Smooth muscle cell of the brain vasculature (primary cell): ENCODE measurements around the gene EPB41L4B.
"Not testable (repeated sequence)": the region's sequence is repeated elsewhere in the genome, so short reads cannot be mapped to it uniquely, and the experiment has no call there.

Experiments
- DNase-seq: peaks from one replicate; pipeline ENCODE4 v3.0.0-alpha.2; 2012; ENCODE audit warnings: low read depth, low spot score

EPB41L4B gene

DNA sequence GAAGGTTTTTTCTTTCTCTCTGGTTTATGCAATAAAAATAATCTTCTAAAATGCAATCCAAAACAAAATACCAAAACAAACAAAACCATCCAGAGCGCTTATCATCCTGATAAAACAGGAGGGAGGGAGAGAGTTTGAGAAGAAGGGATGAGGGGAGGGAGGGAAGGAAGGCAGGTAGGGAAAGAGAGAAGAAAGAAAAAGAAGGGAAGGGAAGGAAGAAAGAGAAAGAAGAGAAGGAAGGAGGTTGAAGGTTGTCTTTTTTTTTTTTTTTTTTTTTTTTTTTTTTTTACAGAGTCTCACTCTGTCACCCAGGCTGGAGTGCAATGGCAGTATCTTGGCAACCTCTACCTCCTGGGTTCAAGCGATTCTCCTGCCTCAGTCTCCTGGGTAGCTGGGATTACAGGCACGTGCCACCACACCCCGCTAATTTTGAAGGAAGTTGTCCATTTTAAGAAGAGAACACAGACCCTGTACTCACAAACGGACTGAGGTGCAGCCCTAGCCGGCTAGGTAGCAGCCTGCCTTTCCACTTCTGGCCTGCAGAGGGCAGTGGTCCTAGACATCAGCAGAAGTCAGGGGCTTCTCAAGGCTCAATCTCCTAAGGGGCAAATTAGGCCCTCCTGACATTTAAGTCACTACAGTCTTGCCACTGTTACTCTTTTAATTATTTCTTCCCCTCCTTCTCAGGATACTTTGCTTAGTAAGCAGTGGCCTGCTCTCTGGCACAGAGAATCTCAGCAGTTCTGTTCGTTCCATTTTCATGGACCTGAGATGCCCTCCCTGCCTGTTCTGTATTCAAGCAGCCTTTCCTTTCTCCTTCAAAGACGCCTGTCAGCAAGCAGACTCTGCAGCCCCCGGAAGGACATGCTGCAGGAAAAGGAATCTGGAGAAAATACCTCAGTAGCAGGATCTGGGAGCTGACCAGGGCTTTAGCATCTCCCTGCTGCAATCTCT lies 76.4 kb downstream of the EPB41L4B start:
- no peak for DNase-seq

DNA sequence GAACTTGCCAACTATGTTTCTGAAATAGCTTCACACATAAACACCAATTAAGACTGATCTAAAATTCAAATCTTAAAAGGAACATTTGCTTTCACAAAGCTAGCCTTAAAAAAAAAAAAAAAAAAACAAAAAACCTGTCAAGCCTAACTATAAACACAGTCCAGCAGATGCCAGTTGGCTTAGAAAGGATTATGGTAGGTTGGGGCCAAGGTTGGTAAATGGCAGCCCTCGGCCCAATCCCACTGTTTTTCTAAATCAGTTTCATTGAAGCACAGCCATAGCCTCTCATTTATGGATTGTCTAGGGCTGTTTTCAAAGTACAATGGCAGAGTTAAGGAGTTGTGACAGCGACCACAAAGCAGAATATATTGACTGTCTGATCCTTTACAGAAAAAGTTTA lies 78.1 kb downstream of the EPB41L4B start:
- DNase-seq: no peak

DNA sequence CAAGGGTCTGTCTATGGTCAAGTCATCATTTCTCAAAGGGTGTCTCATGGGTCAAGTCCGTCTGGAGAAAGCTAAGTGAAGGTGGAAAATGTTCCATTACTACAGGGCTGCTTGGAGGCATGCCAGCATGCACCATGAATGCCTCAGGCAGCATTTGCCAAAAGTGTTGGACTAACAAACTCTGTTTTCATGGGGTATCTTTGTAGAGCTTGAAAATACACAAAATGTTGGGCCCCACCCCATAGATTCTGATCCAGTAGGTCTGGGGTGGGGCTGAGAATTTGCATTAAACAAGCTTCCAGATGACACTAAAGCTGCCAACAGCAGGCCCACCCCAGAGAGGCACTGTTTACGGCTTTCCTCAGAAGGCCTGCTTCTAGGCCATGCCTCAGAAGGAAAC lies 78.8 kb downstream of the EPB41L4B start:
- no peak for DNase-seq

DNA sequence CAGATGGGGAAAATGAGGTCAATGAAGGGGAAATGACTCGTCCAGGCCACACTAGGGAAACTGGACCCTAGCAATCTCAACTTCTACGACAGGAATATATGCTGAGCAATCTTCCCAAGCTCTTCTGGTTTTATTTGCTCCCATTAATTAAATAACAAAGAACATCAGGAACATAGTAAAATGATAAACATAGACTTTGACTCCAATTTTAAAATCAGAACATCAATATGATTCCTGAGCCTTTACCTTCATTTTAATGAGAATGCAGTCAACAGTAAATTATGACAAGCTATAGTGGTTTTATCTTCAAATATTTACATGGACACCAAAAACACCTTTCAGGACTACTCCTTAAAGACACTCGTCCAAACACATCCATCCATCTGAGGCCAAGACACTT lies 79.7 kb downstream of the EPB41L4B start:
- no peak for DNase-seq

DNA sequence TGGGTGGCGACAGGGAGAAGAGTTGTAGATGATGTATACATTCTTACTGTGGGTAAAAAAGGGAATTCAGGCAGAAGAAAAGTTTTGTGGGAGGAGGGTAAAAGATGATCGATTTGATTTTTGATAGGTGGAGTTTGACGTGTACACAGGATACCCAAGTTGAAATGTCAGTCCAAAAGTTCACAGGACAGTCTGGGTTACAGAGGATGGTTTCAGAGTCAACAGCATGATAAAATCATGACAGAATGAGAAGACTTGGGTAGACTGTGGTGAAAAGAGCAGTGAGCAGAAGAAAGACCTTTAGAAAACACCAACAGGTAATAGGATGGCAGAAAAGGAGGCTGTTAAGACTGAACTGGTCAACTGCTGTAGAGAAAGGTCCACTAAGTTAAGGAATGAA lies 81.6 kb downstream of the EPB41L4B start:
- no peak for DNase-seq

DNA sequence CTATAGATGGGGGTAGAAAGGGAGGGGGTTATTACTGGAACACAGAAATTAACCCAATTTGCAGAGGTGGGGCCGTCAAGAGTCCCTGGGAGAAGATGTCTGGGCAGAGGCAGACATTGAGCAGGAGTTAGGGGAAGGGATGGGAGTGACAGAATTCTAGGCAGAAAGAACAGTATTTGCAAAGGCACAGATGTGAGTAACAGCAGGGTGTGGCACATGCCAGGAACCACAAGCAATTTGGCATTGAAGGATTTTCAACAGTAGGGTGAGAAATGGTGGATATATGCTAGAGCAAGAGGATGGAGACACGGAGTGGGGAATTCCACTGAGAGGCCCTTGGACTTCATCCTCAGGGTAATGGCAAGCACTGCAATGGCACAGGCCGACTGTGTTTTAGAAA lies 82.2 kb downstream of the EPB41L4B start:
- no peak for DNase-seq

DNA sequence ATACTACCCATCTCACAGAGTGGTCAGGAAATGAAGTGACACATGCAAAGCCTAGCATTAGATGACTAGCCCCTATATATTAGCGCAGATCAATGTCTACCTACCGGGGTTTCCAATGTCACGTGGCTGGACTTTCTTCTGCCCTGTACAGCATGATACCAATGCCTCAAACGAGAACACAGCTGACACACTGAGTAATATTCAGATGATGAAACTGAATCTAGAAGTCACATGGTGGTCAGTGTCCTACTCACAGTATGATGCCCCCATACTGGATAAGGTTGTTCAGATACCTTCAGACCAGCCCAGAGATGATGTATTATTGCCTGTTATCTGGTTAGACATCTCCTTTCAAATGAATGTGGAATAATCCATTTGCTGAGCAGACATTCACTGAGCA lies 82.7 kb downstream of the EPB41L4B start:
- no peak for DNase-seq

DNA sequence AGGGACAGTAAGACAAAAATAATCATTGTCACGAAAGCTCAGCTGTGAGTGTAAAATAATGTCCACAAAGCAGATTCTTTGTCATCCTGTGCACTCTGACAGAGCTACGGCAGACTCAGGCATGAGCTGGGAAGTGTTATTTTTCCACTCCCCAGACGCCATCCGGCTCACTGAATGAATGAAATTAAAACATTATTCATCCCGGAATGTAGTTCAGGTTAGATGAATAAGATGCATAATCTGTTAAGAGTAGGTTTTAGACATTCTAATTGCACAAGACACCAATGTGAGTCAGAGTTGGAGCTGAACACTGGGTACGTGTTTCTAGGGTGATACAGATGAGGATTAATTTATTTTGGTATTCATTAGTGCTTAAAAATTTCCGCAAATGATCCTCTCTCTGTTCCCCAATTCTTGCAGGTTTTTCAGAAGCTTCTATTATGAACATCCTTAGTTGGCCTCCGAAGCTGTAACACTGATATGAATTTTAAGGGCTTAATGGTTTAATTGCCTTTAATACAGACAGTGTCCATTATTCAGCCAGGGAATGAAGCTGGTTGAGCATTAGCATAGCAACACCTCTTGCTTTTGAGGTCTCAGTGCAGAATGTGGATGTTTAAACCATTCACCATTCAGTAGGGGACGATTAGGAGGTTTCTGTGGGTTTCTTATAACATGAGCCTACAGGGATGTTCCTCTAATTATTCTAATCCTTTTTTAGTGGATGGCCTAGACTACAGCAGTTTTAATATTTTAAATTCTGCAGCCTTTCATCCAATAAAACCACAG lies 88.2 kb downstream of the EPB41L4B start:
- DNase-seq: no peak

DNA sequence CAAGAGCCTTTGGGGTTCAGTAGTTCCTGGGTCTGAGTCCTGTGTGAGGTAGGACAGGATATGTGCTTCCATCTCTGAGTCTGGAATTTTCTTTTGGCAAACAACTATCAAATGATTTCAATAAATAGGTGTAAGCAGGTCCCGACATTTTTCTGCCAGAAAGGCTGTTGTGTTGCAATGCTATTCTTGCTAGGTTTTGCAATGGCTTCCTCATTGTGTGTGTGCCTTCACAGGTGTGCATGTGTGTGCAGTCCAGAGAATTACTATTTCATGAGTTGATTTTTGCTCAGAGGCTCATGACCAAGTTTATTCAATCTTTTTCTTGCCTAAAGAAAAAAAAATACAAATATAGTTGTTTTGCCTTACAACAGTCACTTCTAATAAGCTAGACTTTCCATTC lies 89.3 kb downstream of the EPB41L4B start:
- DNase-seq: no peak

DNA sequence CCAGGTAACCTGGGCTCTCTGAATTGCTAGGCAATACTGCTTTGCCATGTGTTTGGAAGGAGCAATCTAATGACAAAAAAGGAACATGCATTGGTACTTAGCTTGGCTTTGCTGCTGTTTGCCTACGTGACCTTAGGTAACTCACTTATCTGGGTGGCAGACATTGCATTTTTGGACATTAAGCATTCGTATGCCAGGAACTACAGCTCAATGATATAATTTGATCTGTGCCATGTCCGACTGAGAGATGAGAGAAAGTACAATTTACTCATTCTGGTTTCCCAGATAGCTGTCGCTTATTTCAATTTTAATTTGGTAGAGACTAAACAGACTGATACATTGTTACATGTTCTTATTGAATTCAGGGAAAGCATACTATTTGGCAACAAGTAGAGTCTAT lies 90.6 kb downstream of the EPB41L4B start:
- no peak for DNase-seq

DNA sequence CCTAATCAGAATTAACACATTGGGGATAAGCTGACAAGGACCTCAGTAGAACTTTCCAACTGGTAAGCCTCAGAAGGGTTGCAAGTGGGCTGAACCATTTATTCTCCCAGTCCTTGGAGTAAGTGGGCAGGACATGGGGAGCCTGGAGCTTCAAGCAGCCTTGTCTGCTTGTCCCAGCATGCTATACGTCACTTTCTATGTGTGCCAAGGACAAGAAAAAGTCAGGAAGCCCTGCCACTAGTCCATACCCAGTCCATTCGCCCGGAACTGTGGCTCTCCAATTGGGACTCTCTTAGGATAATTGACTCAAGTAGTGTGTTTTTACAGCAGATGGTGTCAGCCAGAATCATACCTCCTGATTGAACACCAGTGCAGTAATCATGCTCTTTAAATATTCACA lies 91.2 kb downstream of the EPB41L4B start:
- DNase-seq: no peak

DNA sequence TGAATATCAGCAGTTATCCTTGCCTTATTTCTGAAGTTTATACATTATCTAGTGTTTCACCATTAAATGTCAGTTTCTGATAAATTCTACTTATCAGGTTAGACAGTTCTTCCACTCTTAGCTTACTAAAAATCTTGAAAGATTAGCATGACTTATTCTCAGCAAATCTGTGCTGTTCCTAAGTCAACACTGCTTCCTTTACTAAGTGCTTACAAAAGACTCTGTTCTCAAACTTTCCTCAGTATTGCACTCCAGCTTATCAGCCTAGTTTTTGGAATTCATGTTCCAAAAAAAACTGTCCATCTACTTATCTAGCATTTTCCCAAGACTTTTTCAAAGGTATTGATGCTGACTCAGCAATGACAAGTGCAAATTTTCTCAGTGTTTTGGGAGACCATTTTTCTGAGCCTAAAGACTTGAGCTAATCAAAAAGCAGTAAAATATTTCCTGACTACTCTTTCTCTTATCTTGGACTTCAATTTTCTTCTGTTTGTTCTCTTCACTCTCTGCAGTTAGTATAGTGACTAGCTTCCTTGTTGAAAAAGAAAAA lies 92.7 kb downstream of the EPB41L4B start:
- DNase-seq: no peak

DNA sequence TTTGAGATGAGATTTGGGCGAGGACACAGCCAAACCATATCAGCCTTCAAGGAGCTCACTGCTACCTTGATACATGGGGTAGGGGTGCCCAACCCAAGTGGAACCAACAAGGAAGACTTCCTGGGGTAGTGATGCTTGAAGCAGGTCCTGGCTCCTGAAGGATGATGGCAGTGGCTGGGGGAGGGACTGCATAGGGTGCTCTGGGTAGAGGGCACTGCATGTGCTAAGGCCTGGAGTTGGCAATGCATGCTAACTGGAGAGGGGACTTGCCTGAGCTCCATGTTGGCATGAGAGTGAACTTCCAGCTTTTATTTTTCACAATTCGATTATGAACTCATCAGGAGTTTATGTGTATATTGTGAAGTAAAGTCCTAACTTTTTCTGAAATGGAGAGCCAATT lies 95.2 kb downstream of the EPB41L4B start:
- no peak for DNase-seq

DNA sequence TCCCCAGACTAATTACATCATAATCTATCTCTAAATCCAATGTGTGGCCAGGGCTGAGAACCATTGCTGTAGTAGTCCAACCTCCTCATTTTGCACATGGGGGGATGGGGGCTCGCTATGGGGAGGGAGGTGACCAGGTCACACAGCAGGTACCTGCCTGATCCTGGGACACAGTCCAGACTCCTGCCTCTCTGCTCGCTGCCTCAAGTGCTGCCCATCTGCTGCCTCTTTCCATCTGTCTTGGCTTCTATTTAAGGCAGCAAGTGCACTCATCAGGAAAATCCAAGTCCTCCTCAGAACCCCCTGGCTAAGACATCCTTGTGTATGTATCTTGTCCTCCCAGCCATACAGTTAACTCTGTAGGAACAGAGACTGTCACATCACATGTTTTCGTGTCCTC lies 96.1 kb downstream of the EPB41L4B start:
- no peak for DNase-seq

DNA sequence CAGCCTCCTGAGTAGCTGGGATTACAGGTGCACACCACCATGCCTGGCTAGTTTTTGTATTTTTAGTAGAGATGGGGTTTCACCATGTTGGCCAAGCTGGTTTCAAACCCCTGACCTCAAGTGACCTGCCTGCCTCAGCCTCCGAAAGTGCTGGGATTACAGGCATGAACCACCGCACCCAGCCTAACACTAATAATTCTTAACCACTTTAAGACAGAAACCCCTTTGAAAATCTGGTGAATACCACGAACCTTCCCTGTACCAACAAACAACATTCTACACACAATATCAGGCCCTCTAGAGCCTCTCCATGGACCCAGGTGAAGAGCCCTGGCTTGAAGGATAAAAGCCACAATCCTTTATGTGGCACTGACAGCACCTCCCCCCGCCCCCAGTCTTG lies 102.6 kb downstream of the EPB41L4B start:
- DNase-seq: not testable (repeated sequence)

DNA sequence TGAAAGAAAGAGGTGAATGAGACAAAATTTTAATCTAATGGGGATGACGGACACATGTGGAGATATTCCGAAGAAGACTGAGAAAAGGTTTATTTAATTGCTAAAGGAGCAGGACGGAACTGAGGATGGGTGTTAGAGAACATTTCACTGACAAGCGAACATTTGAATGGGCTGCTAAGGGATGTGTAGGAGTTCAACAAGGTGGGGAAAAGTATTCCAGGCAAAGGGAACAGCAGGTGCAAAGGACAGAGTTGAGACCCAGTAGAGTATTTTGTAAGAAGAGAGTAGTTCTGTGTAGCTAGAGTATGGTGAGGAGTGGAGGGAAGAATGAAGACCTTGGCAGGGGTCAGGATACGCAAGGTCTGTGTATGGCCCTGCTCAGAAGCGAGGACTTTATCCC lies 106.4 kb downstream of the EPB41L4B start:
- DNase-seq: no peak

DNA sequence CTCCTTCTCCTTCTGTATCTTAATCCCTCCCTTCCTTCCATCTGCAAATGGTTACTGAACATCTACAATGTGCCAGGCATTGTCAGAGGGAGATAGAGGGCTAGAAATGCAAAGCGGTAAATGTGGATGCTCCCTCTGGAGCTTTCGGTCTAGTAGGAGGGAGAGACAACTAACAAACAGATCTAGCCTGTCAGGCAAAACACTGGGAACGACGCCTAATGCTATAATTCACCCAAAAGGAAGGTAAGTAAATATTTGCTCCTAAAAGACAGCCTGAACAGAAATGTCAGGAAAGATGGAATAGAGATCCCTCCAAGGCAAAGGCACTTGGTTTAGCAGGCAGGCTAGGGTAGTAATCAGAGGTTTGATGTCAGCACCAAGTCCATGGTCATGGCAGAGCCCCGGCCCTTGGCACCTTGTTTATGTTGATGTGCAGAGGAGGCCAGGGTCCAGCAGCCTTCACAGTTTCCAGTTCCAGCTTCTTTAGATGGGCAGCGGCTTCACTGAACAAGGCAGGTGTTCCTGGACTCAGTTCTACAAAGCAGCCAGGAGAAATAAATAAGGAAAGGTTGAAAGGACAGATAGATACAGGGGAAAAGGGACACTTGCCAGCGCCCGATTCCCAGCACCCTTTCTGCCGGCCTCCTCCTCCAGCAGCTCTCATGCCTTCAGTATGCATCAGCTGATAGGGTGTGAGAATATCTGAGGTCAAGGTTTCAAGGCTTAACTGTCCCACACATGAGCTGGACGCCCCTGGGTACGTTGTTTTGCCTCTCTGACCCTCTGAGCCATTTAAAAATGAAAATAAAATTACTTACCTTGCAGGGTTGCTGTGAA lies 107.4 kb downstream of the EPB41L4B start:
- DNase-seq: no peak

DNA sequence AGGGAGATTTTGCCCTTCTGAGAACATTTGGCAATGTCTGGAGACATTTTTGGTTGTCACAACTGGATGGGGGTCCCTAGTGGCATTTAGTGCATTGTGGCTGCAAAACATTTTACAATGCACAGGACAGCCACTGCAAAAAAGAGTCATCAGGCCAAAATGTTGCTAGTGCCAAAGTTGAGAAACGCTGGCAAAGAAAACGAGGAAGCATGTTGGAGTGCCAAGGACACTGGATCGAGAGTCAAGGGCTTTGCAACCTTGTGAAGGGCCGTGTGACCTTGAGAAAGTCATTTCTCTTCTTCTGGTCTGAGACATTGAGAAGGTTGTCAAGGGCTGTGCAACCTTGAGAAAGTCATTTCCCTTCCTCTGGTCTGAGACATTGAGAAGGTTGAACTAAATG lies 108.1 kb downstream of the EPB41L4B start:
- no peak for DNase-seq

DNA sequence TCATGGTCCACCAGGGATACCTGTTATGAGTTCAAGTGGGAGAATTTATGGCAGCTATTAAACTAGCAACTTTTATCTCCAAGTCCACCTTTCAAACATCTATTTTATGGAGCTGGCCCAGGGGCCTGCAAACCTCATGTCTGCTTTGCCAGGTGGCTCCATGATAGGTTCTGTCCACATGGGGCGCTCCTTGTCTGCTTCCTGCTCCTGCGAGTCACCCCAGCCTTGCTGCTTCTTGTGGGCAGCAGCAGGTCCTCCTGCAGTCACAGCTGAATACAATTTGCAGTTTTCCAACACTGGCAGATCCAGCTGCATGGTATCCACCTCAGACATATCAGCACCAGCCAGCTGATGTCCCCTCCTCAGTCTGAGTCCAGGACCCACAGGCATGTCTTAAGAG lies 114.2 kb downstream of the EPB41L4B start:
- no peak for DNase-seq

DNA sequence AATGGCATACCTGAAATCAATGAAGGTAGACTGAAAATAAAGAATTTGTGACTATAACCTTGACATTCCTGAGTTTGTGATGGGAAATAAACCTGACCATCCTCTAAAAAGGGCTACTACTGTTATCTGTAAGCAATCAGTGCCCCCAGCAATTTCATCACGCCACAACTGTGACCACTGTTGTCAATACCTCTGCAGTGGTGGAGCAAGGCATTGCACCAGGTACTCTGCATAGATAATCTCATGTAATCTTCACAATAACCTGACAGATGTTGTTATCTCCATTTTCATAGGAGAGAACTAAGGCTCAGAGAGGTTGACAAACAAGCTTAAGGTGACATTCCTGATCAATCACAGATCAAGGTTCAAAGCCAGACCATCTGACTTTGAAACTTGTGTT lies 115.3 kb downstream of the EPB41L4B start:
- DNase-seq: no peak

DNA sequence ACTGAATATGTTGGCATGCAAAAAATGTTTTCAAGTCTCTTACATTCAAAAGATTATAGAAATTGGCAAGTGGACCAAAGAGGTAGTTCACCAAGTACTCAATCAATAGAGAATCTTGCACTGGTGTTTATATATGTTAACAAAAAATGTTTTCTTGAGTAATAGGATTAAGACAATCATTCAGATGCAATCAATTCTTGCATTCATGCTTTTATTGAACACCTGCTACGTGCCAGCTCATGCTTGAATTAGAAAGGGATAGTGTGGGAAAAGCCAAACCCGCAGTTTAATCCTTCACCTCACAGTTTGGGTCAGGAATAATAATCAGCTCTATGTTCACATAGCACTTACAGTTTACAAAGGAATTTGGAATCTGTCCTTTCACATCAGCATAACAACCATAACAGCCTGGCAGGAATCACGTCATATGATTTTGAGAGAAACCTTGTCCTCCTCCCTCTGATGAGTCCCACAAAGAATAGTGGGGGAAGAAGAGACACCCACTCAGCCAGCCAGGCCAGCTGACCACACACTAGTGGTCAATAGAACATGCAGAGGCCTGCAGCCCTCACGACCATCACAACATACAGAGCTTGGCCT lies 117.0 kb downstream of the EPB41L4B start:
- no peak for DNase-seq
